Liver (tissue), 9 donors: ENCODE measurements around the gene TAF1. TPM values are rescaled to one million over a fixed set of nuclear protein-coding genes. Genes with fewer than 3 reads are reported as not detected.
"Not testable (repeated sequence)": the region's sequence is repeated elsewhere in the genome, so short reads cannot be mapped to it uniquely, and the experiment has no call there.

Experiments used
- DNase-seq: peaks from one replicate; pipeline ENCODE4 v3.0.0-alpha.2; 2017; ENCODE audit warnings: low spot score
- H3K27ac ChIP-seq, 2 donors: one replicate each; pipeline ENCODE4 v1.7.0; 2013; ENCODE audit warnings: inconsistent platforms in 2 of 2, low read length in 2 of 2, control low read depth in 1 of 2, low read depth in 1 of 2, mild to moderate bottlenecking in 1 of 2
- H3K27me3 ChIP-seq, 4 donors: one replicate each; pipeline versions ENCODE4 v1.6.1 to v1.7.0; 2013; ENCODE audit warnings: low read length in 3 of 4, inconsistent platforms in 1 of 4, mild to moderate bottlenecking in 1 of 4, moderate library complexity in 1 of 4; ENCODE audit not compliant: control insufficient read depth in 4 of 4, insufficient read depth in 4 of 4
- H3K36me3 ChIP-seq, 4 donors: one replicate each; pipeline versions ENCODE4 v1.6.1 to v1.7.0; 2013; ENCODE audit warnings: low read length in 3 of 4, mild to moderate bottlenecking in 3 of 4, low read depth in 1 of 4, moderate library complexity in 1 of 4; ENCODE audit not compliant: control insufficient read depth in 4 of 4, insufficient read depth in 3 of 4
- H3K4me1 ChIP-seq, 4 donors: one replicate each; pipeline versions ENCODE4 v1.6.1 to v1.7.0; 2013; ENCODE audit warnings: low read length in 3 of 4, mild to moderate bottlenecking in 3 of 4, moderate library complexity in 1 of 4; ENCODE audit not compliant: control insufficient read depth in 4 of 4, insufficient read depth in 4 of 4
- H3K4me3 ChIP-seq, 3 donors: one replicate each; pipeline versions ENCODE4 v1.6.1 to v1.7.0; 2013; ENCODE audit warnings: low read length in 3 of 3, control low read depth in 1 of 3, low read depth in 1 of 3, mild to moderate bottlenecking in 1 of 3
- H3K9ac ChIP-seq, 2 donors: one replicate each; pipeline ENCODE4 v1.7.0; 2013; ENCODE audit warnings: low read length in 2 of 2, mild to moderate bottlenecking in 2 of 2, moderate library complexity in 2 of 2, control low read depth in 1 of 2, low read depth in 1 of 2
- H3K9me3 ChIP-seq, 4 donors: one replicate each; pipeline versions ENCODE4 v1.6.1 to v1.7.0; 2013; ENCODE audit warnings: low read length in 3 of 4; ENCODE audit not compliant: control insufficient read depth in 4 of 4
- EGR1 ChIP-seq, 2 donors: IDR thresholded peaks; 2 replicates each; pipeline ENCODE4 v1.6.1; 2016 to 2018; ENCODE audit warnings: antibody characterized with exemption in 2 of 2, low read depth in 2 of 2
- FOXA1 ChIP-seq: IDR thresholded peaks from 2 replicates; pipeline ENCODE4 v1.6.1; 2016; ENCODE audit warnings: antibody characterized with exemption
- GABPA ChIP-seq, 2 donors: IDR thresholded peaks in 1 of 2; conservative IDR thresholded peaks in 1 of 2; 2 replicates each; pipeline ENCODE4 v1.6.1; 2016; ENCODE audit warnings: antibody characterized with exemption in 2 of 2, mild to moderate bottlenecking in 1 of 2, moderate library complexity in 1 of 2
- HNF4A ChIP-seq, 2 donors: conservative IDR thresholded peaks; 2 replicates each; pipeline ENCODE4 v1.6.1; 2016; ENCODE audit warnings: antibody characterized with exemption in 2 of 2, mild to moderate bottlenecking in 2 of 2
- HNF4G ChIP-seq: IDR thresholded peaks from 2 replicates; pipeline ENCODE4 v1.6.1; 2016; ENCODE audit warnings: antibody characterized with exemption
- JUND ChIP-seq, 2 donors: IDR thresholded peaks; 2 replicates each; pipeline ENCODE4 v1.6.1; 2016; ENCODE audit warnings: antibody characterized with exemption in 2 of 2
- NR2F2 ChIP-seq: IDR thresholded peaks from 2 replicates; pipeline ENCODE4 v1.6.1; 2016; ENCODE audit warnings: antibody characterized with exemption
- RAD21 ChIP-seq, 2 donors: IDR thresholded peaks; 2 replicates each; pipeline ENCODE4 v1.6.1; 2016; ENCODE audit warnings: antibody characterized with exemption in 2 of 2, mild to moderate bottlenecking in 2 of 2
- SP1 ChIP-seq: IDR thresholded peaks from 2 replicates; pipeline ENCODE4 v1.6.1; 2018; ENCODE audit warnings: antibody characterized with exemption, mild to moderate bottlenecking
- TAF1 ChIP-seq: conservative IDR thresholded peaks from 2 replicates; pipeline ENCODE4 v1.6.1; 2016; ENCODE audit warnings: antibody characterized with exemption, mild to moderate bottlenecking
- YY1 ChIP-seq: IDR thresholded peaks from 2 replicates; pipeline ENCODE4 v1.6.1; 2016; ENCODE audit warnings: antibody characterized with exemption, mild to moderate bottlenecking
- WGBS: extraction: QIAGEN DNeasy Blood & Tissue Kit; methylation state at CpG from one replicate; pipeline ENCODE4 v1.1.7; 2013; 5-methylcytosine and 5-hydroxymethylcytosine counted together
- polyA plus RNA-seq, 2 donors: library from polyadenylated mRNA; stranded (reverse) in 1 of 2; unstranded in 1 of 2; fragments of 200-250 nt in 1 of 2; fragments of >200 nt in 1 of 2; fragmentation: Nextera tagmentation in 1 of 2; extraction: Ambion mirVana in 1 of 2; gene quantifications; one replicate each; pipeline versions ENCODE4 v1.2.1 to v1.2.3, GENCODE V29; 2013 to 2015
- total RNA-seq, 2 donors: library from RNA; depleted of rRNA; stranded (reverse); fragments of >200 nt; gene quantifications; one replicate each; pipeline ENCODE4 v1.2.3, GENCODE V29; 2014
- TF ChIP-seq, protein P1 (sequence below): IDR thresholded peaks from 2 replicates; pipeline ENCODE4 v1.6.1; 2016; ENCODE audit warnings: antibody characterized with exemption
- TF ChIP-seq, protein P2 (sequence below): IDR thresholded peaks from 2 replicates; pipeline ENCODE4 v1.6.1; 2016; ENCODE audit warnings: antibody characterized with exemption, mild to moderate bottlenecking
- TF ChIP-seq, protein P3 (sequence below): IDR thresholded peaks from 2 replicates; pipeline ENCODE4 v1.6.1; 2016; ENCODE audit warnings: antibody characterized with exemption
- donor health status: healthy.
- donor health status: healthy.
- donor health status: healthy.
- donor health status: healthy.
- donor health status: healthy.

TAF1 gene
- total and polyA plus RNA-seq, 4 donors, result 2.8 to 37.7 (median 14.6) TPM

DNA sequence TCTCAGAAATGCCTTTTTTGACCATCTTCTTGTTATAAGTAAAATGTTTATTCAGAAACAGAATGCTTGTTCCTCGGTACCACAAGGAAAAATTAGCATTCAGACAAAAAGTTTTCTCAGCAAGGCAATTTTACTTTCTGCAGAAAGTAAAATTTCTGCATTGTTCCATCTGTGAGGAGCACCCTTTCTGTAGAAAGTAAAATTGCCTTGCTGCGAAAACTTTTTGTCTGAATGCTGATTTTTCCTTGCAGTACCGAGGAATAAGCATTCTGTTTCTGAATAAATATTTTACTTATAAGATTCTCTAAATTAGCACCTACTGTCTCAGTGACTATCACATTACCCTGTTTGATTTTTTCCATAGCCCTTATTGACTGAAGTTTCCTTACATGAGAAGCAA is 39.8 kb upstream of the TAF1 start:
- Histone ChIP-seq H3K9ac (no peak overlapping the region), H3K4me3 (no peak overlapping the region), H3K27ac (no peak overlapping the region), H3K9me3 (no peaks in the 10 kb centered on the region), H3K4me1 (no peaks in the 10 kb centered on the region), H3K27me3 (no peaks in the 10 kb centered on the region), H3K36me3 (no peaks in the 10 kb centered on the region)
- 98% methylated on average over 3 of the region's 3 CpGs for WGBS
- TF ChIP-seq HNF4G (no peak), YY1 (no peak), GABPA (IDR thresholded peaks at IDR 0.05 in 1 of 2, conservative IDR thresholded peaks at IDR 0.05 in 1 of 2) (no peak), EGR1 (IDR thresholded peaks at IDR 0.05; ENCODE audit: low read depth in 2 of 2) (no peak), JUND (IDR thresholded peaks at IDR 0.05) (no peak), HNF4A (conservative IDR thresholded peaks at IDR 0.05) (no peak), RAD21 (IDR thresholded peaks at IDR 0.05) (no peak), NR2F2 (no peak), TAF1 (no peak), SP1 (no peak), FOXA1 (no peak)
- TF ChIP-seq, protein P1, sequence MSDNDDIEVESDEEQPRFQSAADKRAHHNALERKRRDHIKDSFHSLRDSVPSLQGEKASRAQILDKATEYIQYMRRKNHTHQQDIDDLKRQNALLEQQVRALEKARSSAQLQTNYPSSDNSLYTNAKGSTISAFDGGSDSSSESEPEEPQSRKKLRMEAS, result no peak
- TF ChIP-seq, protein P2, sequence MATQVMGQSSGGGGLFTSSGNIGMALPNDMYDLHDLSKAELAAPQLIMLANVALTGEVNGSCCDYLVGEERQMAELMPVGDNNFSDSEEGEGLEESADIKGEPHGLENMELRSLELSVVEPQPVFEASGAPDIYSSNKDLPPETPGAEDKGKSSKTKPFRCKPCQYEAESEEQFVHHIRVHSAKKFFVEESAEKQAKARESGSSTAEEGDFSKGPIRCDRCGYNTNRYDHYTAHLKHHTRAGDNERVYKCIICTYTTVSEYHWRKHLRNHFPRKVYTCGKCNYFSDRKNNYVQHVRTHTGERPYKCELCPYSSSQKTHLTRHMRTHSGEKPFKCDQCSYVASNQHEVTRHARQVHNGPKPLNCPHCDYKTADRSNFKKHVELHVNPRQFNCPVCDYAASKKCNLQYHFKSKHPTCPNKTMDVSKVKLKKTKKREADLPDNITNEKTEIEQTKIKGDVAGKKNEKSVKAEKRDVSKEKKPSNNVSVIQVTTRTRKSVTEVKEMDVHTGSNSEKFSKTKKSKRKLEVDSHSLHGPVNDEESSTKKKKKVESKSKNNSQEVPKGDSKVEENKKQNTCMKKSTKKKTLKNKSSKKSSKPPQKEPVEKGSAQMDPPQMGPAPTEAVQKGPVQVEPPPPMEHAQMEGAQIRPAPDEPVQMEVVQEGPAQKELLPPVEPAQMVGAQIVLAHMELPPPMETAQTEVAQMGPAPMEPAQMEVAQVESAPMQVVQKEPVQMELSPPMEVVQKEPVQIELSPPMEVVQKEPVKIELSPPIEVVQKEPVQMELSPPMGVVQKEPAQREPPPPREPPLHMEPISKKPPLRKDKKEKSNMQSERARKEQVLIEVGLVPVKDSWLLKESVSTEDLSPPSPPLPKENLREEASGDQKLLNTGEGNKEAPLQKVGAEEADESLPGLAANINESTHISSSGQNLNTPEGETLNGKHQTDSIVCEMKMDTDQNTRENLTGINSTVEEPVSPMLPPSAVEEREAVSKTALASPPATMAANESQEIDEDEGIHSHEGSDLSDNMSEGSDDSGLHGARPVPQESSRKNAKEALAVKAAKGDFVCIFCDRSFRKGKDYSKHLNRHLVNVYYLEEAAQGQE, result no peak
- TF ChIP-seq, protein P3, sequence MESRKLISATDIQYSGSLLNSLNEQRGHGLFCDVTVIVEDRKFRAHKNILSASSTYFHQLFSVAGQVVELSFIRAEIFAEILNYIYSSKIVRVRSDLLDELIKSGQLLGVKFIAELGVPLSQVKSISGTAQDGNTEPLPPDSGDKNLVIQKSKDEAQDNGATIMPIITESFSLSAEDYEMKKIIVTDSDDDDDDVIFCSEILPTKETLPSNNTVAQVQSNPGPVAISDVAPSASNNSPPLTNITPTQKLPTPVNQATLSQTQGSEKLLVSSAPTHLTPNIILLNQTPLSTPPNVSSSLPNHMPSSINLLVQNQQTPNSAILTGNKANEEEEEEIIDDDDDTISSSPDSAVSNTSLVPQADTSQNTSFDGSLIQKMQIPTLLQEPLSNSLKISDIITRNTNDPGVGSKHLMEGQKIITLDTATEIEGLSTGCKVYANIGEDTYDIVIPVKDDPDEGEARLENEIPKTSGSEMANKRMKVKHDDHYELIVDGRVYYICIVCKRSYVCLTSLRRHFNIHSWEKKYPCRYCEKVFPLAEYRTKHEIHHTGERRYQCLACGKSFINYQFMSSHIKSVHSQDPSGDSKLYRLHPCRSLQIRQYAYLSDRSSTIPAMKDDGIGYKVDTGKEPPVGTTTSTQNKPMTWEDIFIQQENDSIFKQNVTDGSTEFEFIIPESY, result no peak
- no peak for DNase-seq

DNA sequence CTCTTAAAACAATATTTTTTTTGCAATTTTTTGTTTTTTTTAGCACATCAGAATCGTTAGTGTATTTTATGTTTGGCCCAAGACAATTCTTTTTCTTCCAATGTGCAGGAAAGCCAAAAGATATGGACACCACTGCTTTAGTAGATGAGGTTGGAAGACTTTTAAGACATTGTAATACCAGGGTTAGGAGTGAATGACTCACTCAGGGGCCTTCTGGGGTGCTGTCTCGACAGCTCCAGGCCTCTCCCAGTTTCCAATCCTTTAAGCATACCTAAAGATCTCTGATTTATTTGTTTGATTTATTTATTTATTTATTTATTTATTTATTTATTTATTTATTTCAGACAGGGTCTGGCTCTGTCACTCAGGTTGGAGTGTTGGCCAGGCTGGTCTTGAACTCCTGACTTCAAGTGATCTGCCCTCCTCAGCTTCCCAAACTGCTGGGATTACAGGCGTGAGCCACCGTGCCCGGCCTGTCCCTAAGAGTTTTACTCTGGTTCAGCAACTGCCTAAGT is 16.9 kb upstream of the TAF1 start:
- not testable (repeated sequence) for H3K9ac ChIP-seq, H3K4me1 ChIP-seq, DNase-seq, H3K27me3 ChIP-seq, H3K9me3 ChIP-seq, H3K27ac ChIP-seq, H3K4me3 ChIP-seq, H3K36me3 ChIP-seq
- WGBS, result 79% methylated on average over 2 of the region's 5 CpGs

DNA sequence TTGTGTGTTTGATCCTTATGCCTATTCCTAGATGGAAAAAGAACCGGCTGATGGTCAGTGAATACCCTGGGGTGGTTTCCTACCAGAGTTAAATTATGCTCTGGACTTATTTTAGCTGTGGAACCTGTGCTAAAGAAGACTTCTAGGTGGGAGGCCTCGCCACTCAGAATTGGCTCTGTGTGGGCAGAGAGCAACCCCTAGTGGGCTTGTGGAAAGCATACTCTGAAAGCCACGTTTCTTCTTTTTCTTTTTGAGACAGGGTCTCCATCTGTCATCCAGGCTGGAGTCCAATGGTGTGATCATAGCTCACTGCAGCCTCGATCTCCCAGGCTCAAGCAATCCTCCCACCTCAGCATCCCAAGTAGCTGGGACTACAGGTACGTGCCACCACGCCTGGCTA is 16.3 kb upstream of the TAF1 start:
- H3K27ac ChIP-seq, H3K4me1 ChIP-seq, H3K4me3 ChIP-seq, H3K9ac ChIP-seq, DNase-seq, H3K36me3 ChIP-seq, H3K9me3 ChIP-seq, H3K27me3 ChIP-seq: not testable (repeated sequence)
- peak; percentile 6 to 31 for TF ChIP-seq RAD21 (IDR thresholded peaks at IDR 0.05)
- WGBS, result 39% methylated on average over 2 of the region's 6 CpGs
